Measurements from ENCODE around the gene LDLRAP1.

LDLRAP1 gene

DNA sequence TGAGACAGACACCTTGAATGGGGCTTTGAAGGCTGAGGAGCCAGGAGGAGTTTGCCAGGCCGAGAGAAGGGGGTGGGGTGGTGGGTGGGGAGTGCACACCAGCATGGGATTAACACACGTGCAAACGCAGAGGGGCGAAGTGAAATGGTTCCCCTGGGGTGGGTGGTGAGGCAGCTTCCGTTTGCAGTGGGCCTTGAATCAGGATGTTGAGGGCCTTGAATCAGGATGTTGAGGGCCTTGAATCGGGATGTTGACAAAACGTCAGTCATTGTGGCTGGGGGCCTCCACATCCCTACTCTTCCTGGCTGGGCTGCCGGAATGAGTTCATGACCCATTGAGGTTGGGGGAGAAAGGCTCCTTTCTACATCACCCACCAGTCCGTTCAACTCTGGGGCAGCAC, 16.6 kb downstream of the LDLRAP1 start:
- no peaks in the 10 kb centered on the region for H3K27me3 ChIP-seq
- no peaks in the 10 kb centered on the region for H3K9me3 ChIP-seq
- TF ChIP-seq Cebpa-rat (IDR thresholded peaks at IDR 0.05), result no peak
- H3K36me3 ChIP-seq, result peaks cover 45% of the 10 kb centered on the region
- peak overlapping the region; percentile 86 for H3K4me2 ChIP-seq
- H3K27ac ChIP-seq, result peak overlapping the region; percentile 78
- H3K9ac ChIP-seq, result peak overlapping the region; percentile 45; the same call in 1 of the 2 replicates
- H4K20me1 ChIP-seq, result peaks cover 17% of the 10 kb centered on the region; the same call in 1 of the 2 replicates
- peaks cover 100% of the 10 kb centered on the region for H3K4me1 ChIP-seq
- H3K4me3 ChIP-seq, result peak overlapping the region; percentile 24

GRCh38 chr1:25560788-25561187, 17.4 kb downstream of the LDLRAP1 start:
- Histone ChIP-seq H3K36me3 (peaks cover 37% of the 10 kb centered on the region), H3K27me3 (no peaks in the 10 kb centered on the region), H3K4me2 (peak overlapping the region; percentile 86), H4K20me1 (peaks cover 16% of the 10 kb centered on the region; the same call in 1 of the 2 replicates), H3K9me3 (no peaks in the 10 kb centered on the region), H3K9ac (peak overlapping the region; percentile 45), H3K4me1 (peaks cover 100% of the 10 kb centered on the region), H3K27ac (peak overlapping the region; percentile 78), H3K4me3 (peak overlapping the region; percentile 13; the same call in 1 of the 2 replicates)
- no peak for TF ChIP-seq Cebpa-rat (IDR thresholded peaks at IDR 0.05)

DNA sequence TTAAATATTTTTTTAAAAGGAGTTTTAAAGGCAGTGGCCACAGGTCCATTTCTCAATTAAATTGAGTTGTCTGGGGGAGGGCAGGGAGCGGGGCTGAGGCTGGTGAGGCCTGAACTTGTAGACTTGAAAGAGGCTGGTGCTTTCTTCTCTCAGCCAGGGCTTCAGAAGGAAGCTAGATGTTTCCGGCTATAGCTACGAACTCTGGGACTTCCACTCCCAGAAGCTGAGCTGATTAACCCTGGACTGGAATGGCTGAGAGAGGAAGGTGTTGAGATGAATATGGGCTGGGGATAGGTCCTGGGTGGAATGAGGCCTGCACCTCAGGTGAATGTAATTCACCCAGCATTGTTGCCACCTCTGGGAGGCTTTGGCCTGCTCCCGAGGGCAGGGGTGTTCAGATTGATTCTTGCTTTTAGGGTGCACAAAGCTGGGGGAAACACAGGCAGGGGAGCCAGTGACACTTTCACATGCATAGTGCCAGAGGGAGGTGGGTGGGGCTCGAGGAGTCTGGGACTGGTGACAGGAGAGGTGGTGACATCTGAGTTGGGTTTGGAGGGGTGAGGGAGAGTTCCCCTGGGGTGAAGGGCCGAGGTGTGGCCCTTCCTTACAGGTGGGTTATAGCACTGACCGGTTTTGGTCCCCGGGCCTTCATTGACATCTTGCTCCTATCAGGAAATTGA, 18.2 kb downstream of the LDLRAP1 start:
- H4K20me1 ChIP-seq, result 0 out of 2 replicates have a peak, but pooled peaks cover 9% of the 10 kb centered on the region
- no peak for TF ChIP-seq Cebpa-rat (IDR thresholded peaks at IDR 0.05)
- no peaks in the 10 kb centered on the region for H3K27me3 ChIP-seq
- peaks cover 100% of the 10 kb centered on the region for H3K4me1 ChIP-seq
- no peaks in the 10 kb centered on the region for H3K9me3 ChIP-seq
- 0 out of 2 replicates have a peak overlapping the region, but pooled peaks have one; percentile 5 for H3K4me3 ChIP-seq
- peak overlapping the region; percentile 86 for H3K4me2 ChIP-seq
- H3K36me3 ChIP-seq, result peaks cover 36% of the 10 kb centered on the region
- H3K27ac ChIP-seq, result peak overlapping the region; percentile 78
- H3K9ac ChIP-seq, result peak overlapping the region; percentile 45; the same call in 1 of the 2 replicates

GRCh38 chr1:25562101-25562927, 18.9 kb downstream of the LDLRAP1 start:
- H3K36me3 ChIP-seq, result peaks cover 36% of the 10 kb centered on the region
- no peak for TF ChIP-seq Cebpa-rat (IDR thresholded peaks at IDR 0.05)
- 0 out of 2 replicates have a peak, but pooled peaks cover 1% of the 10 kb centered on the region for H4K20me1 ChIP-seq
- H3K4me1 ChIP-seq, result peaks cover 100% of the 10 kb centered on the region
- H3K27ac ChIP-seq, result peak overlapping the region; percentile 78
- H3K4me2 ChIP-seq, result peak overlapping the region; percentile 86
- H3K4me3 ChIP-seq, result no peak overlapping the region
- no peaks in the 10 kb centered on the region for H3K9me3 ChIP-seq
- no peak overlapping the region for H3K9ac ChIP-seq
- no peaks in the 10 kb centered on the region for H3K27me3 ChIP-seq

- Histone ChIP-seq H3K4me1 (peaks cover 100% of the 10 kb centered on the region), H3K9ac (no peak overlapping the region), H3K27me3 (no peaks in the 10 kb centered on the region), H3K27ac (peak overlapping the region; percentile 78; the same call in 1 of the 2 replicates), H3K9me3 (no peaks in the 10 kb centered on the region), H3K4me2 (peak overlapping the region; percentile 86), H3K36me3 (peaks cover 34% of the 10 kb centered on the region), H4K20me1 (no peaks in the 10 kb centered on the region), H3K4me3 (no peak overlapping the region)
- no peak for TF ChIP-seq Cebpa-rat (IDR thresholded peaks at IDR 0.05)
Measured at GRCh38 chr1:25562928-25563283, 19.5 kb downstream of the LDLRAP1 start.

GRCh38 chr1:25563330-25564215, 20.2 kb downstream of the LDLRAP1 start:
- Histone ChIP-seq H3K4me3 (no peak overlapping the region), H3K4me1 (peaks cover 100% of the 10 kb centered on the region), H4K20me1 (no peaks in the 10 kb centered on the region), H3K9ac (no peak overlapping the region), H3K36me3 (peaks cover 27% of the 10 kb centered on the region), H3K27me3 (no peaks in the 10 kb centered on the region), H3K4me2 (peak overlapping the region; percentile 83), H3K9me3 (no peaks in the 10 kb centered on the region), H3K27ac (peak overlapping the region; percentile 37; the same call in 1 of the 2 replicates)
- no peak for TF ChIP-seq Cebpa-rat (IDR thresholded peaks at IDR 0.05)

GRCh38 chr1:25564777-25565574, 21.6 kb downstream of the LDLRAP1 start:
- TF ChIP-seq Cebpa-rat (IDR thresholded peaks at IDR 0.05), result no peak
- no peaks in the 10 kb centered on the region for H3K27me3 ChIP-seq
- no peak overlapping the region for H3K4me3 ChIP-seq
- peak overlapping the region; percentile 83 for H3K4me2 ChIP-seq
- H3K36me3 ChIP-seq, result peaks cover 21% of the 10 kb centered on the region
- peaks cover 99% of the 10 kb centered on the region for H3K4me1 ChIP-seq
- no peaks in the 10 kb centered on the region for H4K20me1 ChIP-seq
- H3K9me3 ChIP-seq, result no peaks in the 10 kb centered on the region
- H3K9ac ChIP-seq, result peak overlapping the region; percentile 60
- peak overlapping the region; percentile 68 for H3K27ac ChIP-seq

- no peak overlapping the region for H3K4me3 ChIP-seq
- H3K4me2 ChIP-seq, result peak overlapping the region; percentile 83
- TF ChIP-seq Cebpa-rat (IDR thresholded peaks at IDR 0.05), result no peak
- H3K9me3 ChIP-seq, result no peaks in the 10 kb centered on the region
- peaks cover 92% of the 10 kb centered on the region for H3K4me1 ChIP-seq
- peak overlapping the region; percentile 68 for H3K27ac ChIP-seq
- H3K36me3 ChIP-seq, result peaks cover 21% of the 10 kb centered on the region
- H4K20me1 ChIP-seq, result no peaks in the 10 kb centered on the region
- no peaks in the 10 kb centered on the region for H3K27me3 ChIP-seq
- peak overlapping the region; percentile 60; the same call in 1 of the 2 replicates for H3K9ac ChIP-seq
Measured at GRCh38 chr1:25565626-25566025, 22.2 kb downstream of the LDLRAP1 start.
